NB4 (cell line): ENCODE measurements around the gene VASH1.

Experiments
- MYC ChIP-seq: IDR thresholded peaks from 2 replicates; pipeline ENCODE4 v1.6.1; 2011; ENCODE audit warnings: low read depth, low read length
- POLR2A ChIP-seq: IDR thresholded peaks from 2 replicates; pipeline ENCODE4 v1.6.1; 2011; ENCODE audit warnings: mild to moderate bottlenecking; ENCODE audit not compliant: insufficient read length; ENCODE audit errors: extremely low read depth
- TF ChIP-seq, protein P1 (sequence below): IDR thresholded peaks from one replicate; pipeline ENCODE4 v1.5.1; 2012; ENCODE audit warnings: low read depth, low read length
- TF ChIP-seq, protein P2 (sequence below): IDR thresholded peaks from 2 replicates; pipeline ENCODE4 v1.6.1; 2011; ENCODE audit warnings: low read depth, low read length

DNA sequence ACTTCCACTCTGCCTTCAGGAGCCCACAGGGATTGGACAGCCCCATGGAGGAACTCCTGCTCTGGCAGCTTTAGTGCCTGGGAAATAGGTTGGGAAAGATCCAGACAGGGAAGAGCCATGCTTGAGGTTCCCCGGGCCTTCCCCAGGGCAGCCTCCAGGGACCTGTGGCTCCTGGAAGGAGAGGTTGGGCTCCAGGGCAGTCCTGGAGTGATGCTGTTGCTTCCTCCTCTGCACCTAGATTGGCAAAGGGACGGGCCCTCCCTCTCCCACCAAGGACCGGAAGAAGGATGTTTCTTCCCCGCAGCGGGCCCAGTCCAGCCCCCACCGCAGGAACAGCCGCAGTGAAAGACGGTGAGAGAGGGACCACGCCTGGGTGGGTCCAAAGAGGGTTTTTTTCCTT lies 16.5 kb downstream of the VASH1 start:
- TF ChIP-seq POLR2A (no peak), MYC (no peak)
- TF ChIP-seq, protein P1, sequence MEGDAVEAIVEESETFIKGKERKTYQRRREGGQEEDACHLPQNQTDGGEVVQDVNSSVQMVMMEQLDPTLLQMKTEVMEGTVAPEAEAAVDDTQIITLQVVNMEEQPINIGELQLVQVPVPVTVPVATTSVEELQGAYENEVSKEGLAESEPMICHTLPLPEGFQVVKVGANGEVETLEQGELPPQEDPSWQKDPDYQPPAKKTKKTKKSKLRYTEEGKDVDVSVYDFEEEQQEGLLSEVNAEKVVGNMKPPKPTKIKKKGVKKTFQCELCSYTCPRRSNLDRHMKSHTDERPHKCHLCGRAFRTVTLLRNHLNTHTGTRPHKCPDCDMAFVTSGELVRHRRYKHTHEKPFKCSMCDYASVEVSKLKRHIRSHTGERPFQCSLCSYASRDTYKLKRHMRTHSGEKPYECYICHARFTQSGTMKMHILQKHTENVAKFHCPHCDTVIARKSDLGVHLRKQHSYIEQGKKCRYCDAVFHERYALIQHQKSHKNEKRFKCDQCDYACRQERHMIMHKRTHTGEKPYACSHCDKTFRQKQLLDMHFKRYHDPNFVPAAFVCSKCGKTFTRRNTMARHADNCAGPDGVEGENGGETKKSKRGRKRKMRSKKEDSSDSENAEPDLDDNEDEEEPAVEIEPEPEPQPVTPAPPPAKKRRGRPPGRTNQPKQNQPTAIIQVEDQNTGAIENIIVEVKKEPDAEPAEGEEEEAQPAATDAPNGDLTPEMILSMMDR = no peak
- TF ChIP-seq, protein P2, sequence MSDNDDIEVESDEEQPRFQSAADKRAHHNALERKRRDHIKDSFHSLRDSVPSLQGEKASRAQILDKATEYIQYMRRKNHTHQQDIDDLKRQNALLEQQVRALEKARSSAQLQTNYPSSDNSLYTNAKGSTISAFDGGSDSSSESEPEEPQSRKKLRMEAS = no peak
